ENCODE measurements around the gene PDXDC1.
A peak's percentile ranks its signal among the peaks of the same experiment; 100 is the strongest.
"Not testable (repeated sequence)": the region's sequence is repeated elsewhere in the genome, so short reads cannot be mapped to it uniquely, and the experiment has no call there.

The PDXDC1 gene

DNA sequence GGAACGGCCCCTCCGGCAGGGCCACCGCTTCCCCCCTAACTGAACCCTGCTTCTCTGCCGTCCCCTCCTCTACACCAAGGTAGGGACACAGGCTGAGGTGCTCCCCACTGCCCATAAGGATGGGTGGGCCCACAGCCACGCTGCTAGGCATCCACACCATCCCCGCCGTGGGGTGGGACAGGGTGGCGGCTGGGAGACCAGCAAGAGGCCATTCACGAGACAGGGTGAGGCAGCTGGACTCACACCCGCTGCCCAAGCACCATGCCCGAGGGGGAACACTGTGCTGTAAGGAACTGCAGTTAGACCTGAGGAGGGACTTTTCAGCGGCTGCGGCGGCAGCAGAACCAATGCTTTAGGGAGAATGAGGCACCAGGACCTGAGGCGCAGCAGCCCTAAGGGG is 166.8 kb downstream of the PDXDC1 start:
- Histone ChIP-seq H3K27me3 (no peaks in the 10 kb centered on the region), H3K36me3 (peaks cover 0 to 2% (median 0%) of the 10 kb centered on the region in 3 donors), H3K9me3 (no peaks in the 10 kb centered on the region), H3K4me3 (peak overlapping the region; percentile 42), H3K4me1 (peaks cover 5 to 76% (median 57%) of the 10 kb centered on the region in 4 donors), H3K27ac (peak overlapping the region; percentile 91 to 95)
- peak in 1 of 2 donors; percentile 60 for DNase-seq
- TF ChIP-seq, protein P1, sequence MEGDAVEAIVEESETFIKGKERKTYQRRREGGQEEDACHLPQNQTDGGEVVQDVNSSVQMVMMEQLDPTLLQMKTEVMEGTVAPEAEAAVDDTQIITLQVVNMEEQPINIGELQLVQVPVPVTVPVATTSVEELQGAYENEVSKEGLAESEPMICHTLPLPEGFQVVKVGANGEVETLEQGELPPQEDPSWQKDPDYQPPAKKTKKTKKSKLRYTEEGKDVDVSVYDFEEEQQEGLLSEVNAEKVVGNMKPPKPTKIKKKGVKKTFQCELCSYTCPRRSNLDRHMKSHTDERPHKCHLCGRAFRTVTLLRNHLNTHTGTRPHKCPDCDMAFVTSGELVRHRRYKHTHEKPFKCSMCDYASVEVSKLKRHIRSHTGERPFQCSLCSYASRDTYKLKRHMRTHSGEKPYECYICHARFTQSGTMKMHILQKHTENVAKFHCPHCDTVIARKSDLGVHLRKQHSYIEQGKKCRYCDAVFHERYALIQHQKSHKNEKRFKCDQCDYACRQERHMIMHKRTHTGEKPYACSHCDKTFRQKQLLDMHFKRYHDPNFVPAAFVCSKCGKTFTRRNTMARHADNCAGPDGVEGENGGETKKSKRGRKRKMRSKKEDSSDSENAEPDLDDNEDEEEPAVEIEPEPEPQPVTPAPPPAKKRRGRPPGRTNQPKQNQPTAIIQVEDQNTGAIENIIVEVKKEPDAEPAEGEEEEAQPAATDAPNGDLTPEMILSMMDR (IDR thresholded peaks at IDR 0.05), result no peak
- intact Hi-C loops (cut with DNase I; ENCODE audit: low total_unique reads), result no loop called here

DNA sequence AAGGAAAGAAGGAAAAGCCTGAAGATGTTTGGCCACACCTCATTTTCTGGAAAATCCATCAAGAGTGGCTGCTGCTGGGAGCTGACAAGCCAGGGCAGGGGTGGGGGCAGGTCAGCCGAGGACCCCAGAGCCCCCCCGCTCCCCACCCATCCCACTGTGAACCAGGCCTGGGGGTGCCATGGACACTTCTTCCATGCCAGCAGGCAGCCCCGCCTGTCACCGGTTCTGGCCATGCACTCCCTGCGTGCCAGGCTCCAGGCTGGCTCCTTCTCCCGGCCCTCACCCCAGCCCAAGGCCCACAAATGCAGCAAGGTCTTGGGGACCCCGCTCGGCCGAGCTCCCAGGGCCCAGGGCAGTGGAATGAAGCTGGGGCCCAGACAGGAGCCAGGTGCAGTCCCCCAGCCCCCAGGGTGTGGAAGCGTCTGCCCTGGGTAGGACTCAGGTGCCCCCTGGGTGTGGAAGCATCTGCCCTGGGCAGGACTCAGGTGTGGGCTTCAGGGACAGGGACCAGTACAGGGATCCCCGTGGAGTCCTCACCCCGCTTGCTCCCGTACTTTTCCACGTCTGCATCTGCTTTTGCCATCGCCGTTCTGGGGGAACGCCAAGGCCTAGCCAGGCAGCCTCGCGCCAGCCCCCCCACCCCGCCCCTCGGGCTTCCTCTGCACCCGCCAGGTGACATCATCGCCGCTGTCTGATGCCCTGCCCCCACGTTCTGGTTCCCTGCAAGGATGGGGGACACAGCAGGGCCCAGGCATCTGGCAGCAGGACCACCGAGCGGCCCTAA is 167.5 kb downstream of the PDXDC1 start:
- peak in 1 of 2 donors; percentile 71 for DNase-seq
- peaks cover 5 to 81% (median 63%) of the 10 kb centered on the region in 4 donors for H3K4me1 ChIP-seq

DNA sequence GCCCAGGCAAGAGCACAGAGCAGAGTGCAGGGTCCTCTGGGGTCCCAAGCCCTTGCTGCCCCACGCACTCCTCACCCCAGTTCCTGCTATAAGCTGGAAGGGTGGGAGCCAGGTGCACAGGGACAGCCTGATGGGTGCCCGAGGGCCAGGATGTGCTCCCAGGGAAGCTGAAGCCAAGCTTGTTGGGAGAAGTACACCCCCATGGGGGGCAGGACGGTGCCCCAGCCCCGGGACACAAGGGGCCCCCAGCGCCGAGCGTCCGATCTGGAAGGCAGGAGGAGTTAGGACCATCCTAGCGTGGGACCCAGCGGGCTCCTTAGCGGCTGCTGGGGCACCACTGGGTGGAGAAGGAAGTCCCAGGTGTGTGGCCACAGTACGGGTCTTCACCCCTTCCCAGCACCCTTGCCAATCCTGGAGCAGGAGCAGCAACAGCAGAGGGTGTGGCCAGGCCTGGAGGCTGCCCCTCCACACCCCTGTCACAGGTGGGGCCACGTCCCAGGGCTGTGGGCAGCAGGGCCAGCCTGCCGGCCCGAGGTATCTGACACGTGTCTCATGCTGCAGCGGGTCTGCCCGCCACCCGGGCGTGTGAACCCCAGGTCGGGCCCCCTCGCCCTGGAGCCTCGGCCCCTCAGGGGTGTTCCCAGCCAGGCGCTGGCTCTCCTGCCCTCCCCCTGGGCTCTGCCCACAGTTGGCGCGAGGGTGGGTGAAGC is 168.2 kb downstream of the PDXDC1 start:
- H3K4me3 ChIP-seq, result peak overlapping the region; percentile 41 to 46
- intact Hi-C loops (cut with DNase I; ENCODE audit: low total_unique reads); H3K36me3 ChIP-seq; H3K27me3 ChIP-seq; H3K9me3 ChIP-seq: not testable (repeated sequence)
- peaks cover 5 to 85% (median 68%) of the 10 kb centered on the region in 4 donors for H3K4me1 ChIP-seq
- peak overlapping the region; percentile 91 to 95 for H3K27ac ChIP-seq
- peak in 1 of 2 donors; percentile 60 for DNase-seq

More for the DNA sequence above, 167.5 kb downstream of the PDXDC1 start:
- H3K27me3 ChIP-seq; H3K36me3 ChIP-seq; intact Hi-C loops (cut with DNase I; ENCODE audit: low total_unique reads); H3K9me3 ChIP-seq: not testable (repeated sequence)
- Histone ChIP-seq H3K27ac (peak overlapping the region; percentile 91 to 95), H3K4me3 (peak overlapping the region; percentile 42)

DNA sequence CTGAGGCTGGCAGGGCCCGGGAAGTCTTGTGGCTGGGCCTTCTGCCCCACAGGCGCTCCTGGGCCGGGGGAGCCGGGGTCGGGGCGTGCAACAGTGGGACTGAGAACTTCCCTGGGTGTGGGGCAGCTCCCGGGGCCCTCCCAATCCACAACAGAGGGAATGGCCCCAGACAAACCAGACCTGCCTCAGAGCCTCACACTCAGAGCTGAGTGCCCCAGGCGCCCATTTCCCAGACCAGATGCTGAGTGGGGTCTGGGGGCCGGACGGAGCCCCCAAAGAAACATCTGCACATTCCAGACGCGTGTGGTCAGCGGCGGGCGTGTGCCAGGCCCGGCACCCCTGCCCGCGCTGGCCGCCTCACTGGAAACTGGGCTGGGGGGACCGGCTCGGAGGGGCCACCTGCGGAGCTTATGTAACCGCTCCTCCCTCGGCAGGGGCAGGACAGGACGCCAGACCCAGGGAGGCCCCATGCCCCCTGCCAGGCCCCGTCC is 168.8 kb downstream of the PDXDC1 start:
- H3K27ac ChIP-seq, result peak overlapping the region; percentile 91 to 95
- H3K9me3 ChIP-seq; intact Hi-C loops (cut with DNase I; ENCODE audit: low total_unique reads); H3K36me3 ChIP-seq; H3K27me3 ChIP-seq: not testable (repeated sequence)
- H3K4me1 ChIP-seq, result peaks cover 5 to 90% (median 68%) of the 10 kb centered on the region in 4 donors
- DNase-seq, result peak in 1 of 2 donors; percentile 71
- H3K4me3 ChIP-seq, result peak overlapping the region; percentile 41 to 46

DNA sequence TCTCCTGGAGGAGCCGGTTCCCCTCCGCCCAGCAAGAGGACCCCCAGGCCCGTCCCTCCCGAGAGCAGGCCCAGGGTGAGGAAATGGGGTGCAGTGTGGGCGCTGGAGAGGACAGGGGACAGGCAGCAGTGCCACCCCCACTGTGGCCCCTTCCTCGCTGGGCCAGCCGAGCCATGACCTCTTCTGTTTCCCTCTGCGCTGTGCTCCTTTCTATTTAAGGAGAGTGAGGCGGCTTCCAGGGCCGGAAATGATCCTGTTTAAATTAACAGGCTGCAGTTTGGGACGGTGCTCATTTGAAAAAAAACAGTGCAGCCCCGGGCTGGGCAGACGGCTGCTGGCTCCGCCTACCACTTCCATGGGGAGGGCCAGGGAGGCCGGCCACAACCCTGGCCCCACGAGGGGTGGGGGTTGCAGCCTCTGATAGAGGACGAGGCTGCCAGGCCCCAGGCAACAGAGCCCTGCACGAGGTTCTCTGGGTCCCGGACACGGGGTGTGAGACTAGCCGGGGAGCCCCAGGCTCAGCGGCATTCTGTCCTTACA is 169.3 kb downstream of the PDXDC1 start:
- H3K4me1 ChIP-seq, result peaks cover 5 to 96% (median 70%) of the 10 kb centered on the region in 4 donors
- H3K9me3 ChIP-seq; H3K27me3 ChIP-seq; intact Hi-C loops (cut with DNase I; ENCODE audit: low total_unique reads); H3K36me3 ChIP-seq: not testable (repeated sequence)
- peak overlapping the region; percentile 41 to 46 for H3K4me3 ChIP-seq
- H3K27ac ChIP-seq, result peak overlapping the region; percentile 91 to 95
- DNase-seq, result peak; percentile 54 to 90

DNA sequence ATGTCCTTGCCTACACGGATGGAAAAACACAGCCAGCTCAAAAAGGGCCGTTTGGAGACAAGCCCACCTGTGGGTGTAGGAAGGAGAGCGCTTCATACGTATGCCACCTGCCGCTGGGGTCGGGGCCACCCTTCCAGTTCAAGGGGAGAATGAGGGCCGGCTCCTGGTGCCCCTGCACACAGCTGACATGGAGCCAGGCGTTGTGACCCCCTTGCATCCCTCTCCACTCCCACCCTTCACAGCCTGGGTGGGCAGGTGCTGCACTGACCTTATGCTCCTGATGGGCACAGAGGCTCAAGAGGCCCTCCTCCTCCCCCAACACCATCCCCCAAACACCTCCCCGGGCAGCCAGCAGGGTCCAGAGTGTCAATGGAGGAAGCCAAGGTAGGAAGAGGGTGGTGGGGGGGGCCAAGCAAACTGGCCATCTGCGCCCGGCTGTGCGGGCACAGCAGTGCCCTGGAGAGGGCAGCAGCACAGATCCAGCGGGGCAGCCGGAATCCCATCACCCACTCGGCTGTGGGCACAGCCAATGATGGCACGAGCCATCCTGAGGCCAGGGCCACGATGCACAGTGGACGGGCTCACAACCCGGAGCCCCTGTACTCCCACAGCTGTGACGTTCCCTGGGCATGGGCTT is 170.1 kb downstream of the PDXDC1 start:
- peak in 1 of 2 donors; percentile 76 for DNase-seq
- TF ChIP-seq, protein P1 (IDR thresholded peaks at IDR 0.05), result peak in 1 of 2 experiments; percentile 9
- intact Hi-C loops (cut with DNase I; ENCODE audit: low total_unique reads); H3K27me3 ChIP-seq; H3K9me3 ChIP-seq; H3K36me3 ChIP-seq: not testable (repeated sequence)
- H3K4me3 ChIP-seq, result peak overlapping the region; percentile 41 to 46
- peak overlapping the region; percentile 91 to 95 for H3K27ac ChIP-seq
- peaks cover 5 to 94% (median 72%) of the 10 kb centered on the region in 4 donors for H3K4me1 ChIP-seq

DNA sequence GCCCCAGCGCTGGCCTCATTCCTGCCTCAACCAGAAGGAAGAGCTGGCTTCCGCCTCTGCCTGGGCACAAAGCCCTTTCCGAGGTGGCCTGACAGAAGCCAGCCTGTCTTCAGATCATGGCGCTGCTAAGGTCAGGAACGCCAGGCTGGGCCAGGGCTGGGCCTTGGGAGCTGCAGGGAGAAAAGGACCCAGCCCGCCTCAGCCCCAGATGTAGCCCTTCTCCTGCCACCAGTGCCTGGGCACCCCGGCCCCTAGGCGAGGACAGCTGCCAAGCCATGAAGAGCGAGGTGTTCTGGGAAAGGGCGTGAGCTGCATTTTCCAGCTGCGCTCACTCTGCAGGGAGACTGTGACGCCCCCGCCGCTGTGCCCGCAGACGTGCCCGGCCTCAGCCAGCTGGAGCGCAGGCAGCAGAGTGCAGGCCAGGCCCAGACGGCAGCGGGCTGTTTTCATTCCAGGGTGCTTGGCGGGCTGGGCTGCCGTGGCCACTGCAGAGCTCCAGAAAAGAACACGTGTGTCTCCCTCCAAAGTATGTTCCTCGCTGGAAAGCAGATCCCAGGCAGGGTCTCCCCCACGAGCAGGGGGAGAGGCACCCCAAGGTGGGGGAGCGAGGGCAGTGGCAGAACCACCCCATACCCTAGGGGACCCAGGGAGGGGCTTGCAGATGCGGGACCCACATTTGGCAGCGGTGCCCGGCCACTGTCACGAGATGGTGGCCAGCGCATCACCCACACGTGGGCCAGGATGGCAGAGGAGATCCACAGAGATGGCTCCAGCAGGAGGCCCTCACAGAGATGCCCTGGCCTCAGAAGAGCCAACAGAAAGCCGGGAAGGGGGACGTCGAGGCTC is 170.8 kb downstream of the PDXDC1 start:
- intact Hi-C loops (cut with DNase I; ENCODE audit: low total_unique reads); H3K9me3 ChIP-seq; H3K27me3 ChIP-seq; H3K36me3 ChIP-seq: not testable (repeated sequence)
- peak; percentile 57 to 94 for DNase-seq
- Histone ChIP-seq H3K27ac (peak overlapping the region; percentile 91 to 95), H3K4me1 (peaks cover 5 to 87% (median 69%) of the 10 kb centered on the region in 4 donors), H3K4me3 (peak overlapping the region; percentile 41 to 46)

DNA sequence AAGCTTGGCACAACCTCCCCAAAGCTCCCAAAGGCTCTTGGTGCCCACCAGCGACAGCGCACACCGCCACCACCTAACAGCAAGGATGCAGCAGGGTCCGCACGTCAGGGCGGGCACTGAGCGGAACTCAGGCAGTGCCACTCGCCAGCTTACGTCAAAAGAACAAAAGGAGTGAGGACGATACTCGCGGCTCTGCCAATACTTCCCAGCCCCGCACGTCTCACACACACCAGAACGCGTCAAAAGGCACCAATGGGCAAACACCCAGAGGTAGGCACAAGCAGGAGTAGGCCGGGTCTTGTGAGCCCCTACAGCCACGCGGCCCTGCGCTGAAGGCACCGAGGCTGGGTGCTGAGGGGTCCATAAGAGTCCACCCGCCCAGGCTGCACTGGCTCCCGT is 171.4 kb downstream of the PDXDC1 start:
- intact Hi-C loops (cut with DNase I; ENCODE audit: low total_unique reads); H3K36me3 ChIP-seq; DNase-seq; H3K9me3 ChIP-seq; H3K27me3 ChIP-seq: not testable (repeated sequence)
- peaks cover 5 to 81% (median 64%) of the 10 kb centered on the region in 4 donors for H3K4me1 ChIP-seq
- H3K4me3 ChIP-seq, result peak overlapping the region; percentile 41 to 46
- H3K27ac ChIP-seq, result peak overlapping the region; percentile 91 to 95

DNA sequence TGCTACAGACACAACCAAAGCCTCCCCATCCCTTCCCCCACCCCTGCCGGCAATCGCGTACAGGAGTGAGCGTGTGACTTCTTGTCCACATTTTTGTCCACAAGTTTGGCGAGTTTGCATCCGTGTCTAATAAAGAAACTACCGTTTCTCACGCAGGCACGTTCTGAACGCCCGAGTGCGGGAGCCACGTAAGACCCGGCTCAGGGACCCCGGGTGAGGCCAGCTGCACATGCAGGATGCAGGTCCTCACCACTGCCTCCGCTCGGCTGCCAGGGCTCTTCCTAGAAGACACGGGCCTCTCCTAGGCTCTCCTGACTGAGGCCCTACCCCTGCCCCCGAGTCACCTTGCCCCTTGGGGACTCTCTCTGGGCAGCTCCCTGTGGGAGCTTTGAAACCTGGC is 174.0 kb downstream of the PDXDC1 start:
- H3K27me3 ChIP-seq; H3K9me3 ChIP-seq; H3K36me3 ChIP-seq; DNase-seq; intact Hi-C loops (cut with DNase I; ENCODE audit: low total_unique reads); H3K27ac ChIP-seq; H3K4me3 ChIP-seq: not testable (repeated sequence)
- peaks cover 5 to 56% (median 40%) of the 10 kb centered on the region in 4 donors for H3K4me1 ChIP-seq

DNA sequence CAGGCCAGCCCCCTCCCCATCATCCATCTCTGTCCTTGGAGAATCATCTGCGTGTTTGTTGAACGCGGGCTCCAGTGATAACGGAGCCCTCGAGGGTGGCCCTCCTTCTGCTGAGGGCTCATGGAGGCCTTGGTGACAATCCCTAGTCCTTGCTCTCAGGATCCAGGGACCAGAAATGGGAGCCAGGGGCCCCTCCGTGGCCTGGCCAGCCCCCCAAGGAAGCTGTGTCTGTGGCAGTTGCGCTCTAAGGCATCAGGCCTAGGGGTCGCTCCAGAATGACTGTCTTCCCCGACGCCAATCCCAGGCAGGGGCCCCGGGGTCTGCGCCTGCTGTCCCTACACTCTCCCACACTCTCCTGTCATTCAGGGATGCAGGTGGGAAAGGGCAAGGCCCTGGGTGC is 174.4 kb downstream of the PDXDC1 start:
- H3K9me3 ChIP-seq; H3K27me3 ChIP-seq; H3K36me3 ChIP-seq; H3K27ac ChIP-seq; intact Hi-C loops (cut with DNase I; ENCODE audit: low total_unique reads); H3K4me3 ChIP-seq; DNase-seq: not testable (repeated sequence)
- peaks cover 5 to 52% (median 35%) of the 10 kb centered on the region in 4 donors for H3K4me1 ChIP-seq
